Hepatocyte (in vitro differentiated cells): ENCODE measurements around the gene SUPT3H. TPM values are rescaled to one million over a fixed set of nuclear protein-coding genes. Genes with fewer than 3 reads are reported as not detected.
"Not testable (repeated sequence)": the region's sequence is repeated elsewhere in the genome, so short reads cannot be mapped to it uniquely, and the experiment has no call there.

Experiments used
- DNase-seq: peaks from one replicate; pipeline ENCODE4 v3.0.0-alpha.2; 2016; ENCODE audit warnings: low spot score
- H2AFZ ChIP-seq: fragments of 200-600 bp; sonication (generic); 2 replicates; pipeline ENCODE4 v1.6.0; 2016; ENCODE audit warnings: antibody characterized with exemption, mild to moderate bottlenecking
- H3K27ac ChIP-seq: fragments of 200-600 bp; sonication (generic); 2 replicates; pipeline ENCODE4 v1.5.1; 2016; ENCODE audit warnings: mild to moderate bottlenecking
- H3K27me3 ChIP-seq: fragments of 200-600 bp; sonication (generic); 2 replicates; pipeline ENCODE4 v1.6.1; 2016
- H3K36me3 ChIP-seq: fragments of 200-600 bp; sonication (generic); replicated peaks from 2 replicates; pipeline ENCODE4 v1.5.1; 2016; ENCODE audit warnings: low read depth; ENCODE audit not compliant: insufficient read depth
- H3K4me1 ChIP-seq: fragments of 200-600 bp; sonication (generic); 2 replicates; pipeline ENCODE4 v1.5.1; 2016; ENCODE audit warnings: mild to moderate bottlenecking, moderate library complexity; ENCODE audit not compliant: insufficient read depth
- H3K4me2 ChIP-seq: fragments of 200-600 bp; sonication (generic); 2 replicates; pipeline ENCODE4 v1.6.0; 2016
- H3K4me3 ChIP-seq: fragments of 200-600 bp; sonication (generic); 2 replicates; pipeline ENCODE4 v1.5.1; 2016; ENCODE audit warnings: mild to moderate bottlenecking
- H3K79me2 ChIP-seq: fragments of 200-600 bp; sonication (generic); 2 replicates; pipeline ENCODE4 v1.6.0; 2017; ENCODE audit warnings: mild to moderate bottlenecking
- H3K9me2 ChIP-seq: fragments of 200-600 bp; sonication (generic); replicated peaks from 2 replicates; pipeline ENCODE4 v1.6.0; 2017; ENCODE audit warnings: mild to moderate bottlenecking; ENCODE audit not compliant: insufficient read depth
- H3K9me3 ChIP-seq: fragments of 200-600 bp; sonication (generic); 2 replicates; pipeline ENCODE4 v1.5.1; 2016; ENCODE audit warnings: low read depth, mild to moderate bottlenecking
- H4K20me1 ChIP-seq: fragments of 200-600 bp; sonication (generic); 2 replicates; pipeline ENCODE4 v1.6.0; 2016; ENCODE audit warnings: mild to moderate bottlenecking; ENCODE audit not compliant: insufficient read depth, poor library complexity, severe bottlenecking
- CTCF ChIP-seq: fragments of 200-600 bp; sonication (generic); IDR thresholded peaks from 2 replicates; pipeline ENCODE4 v1.5.1; 2016; ENCODE audit warnings: antibody characterized with exemption, mild to moderate bottlenecking; ENCODE audit not compliant: poor library complexity
- EZH2 ChIP-seq: fragments of 200-600 bp; sonication (generic); IDR thresholded peaks from 2 replicates; pipeline ENCODE4 v1.6.1; 2016; ENCODE audit warnings: antibody characterized with exemption, mild to moderate bottlenecking, borderline replicate concordance
- EZH2phosphoT487 ChIP-seq: fragments of 200-600 bp; sonication (generic); IDR thresholded peaks from one replicate; pipeline ENCODE4 v1.6.1; 2018; ENCODE audit warnings: antibody characterized with exemption, mild to moderate bottlenecking, low read depth, moderate library complexity; ENCODE audit not compliant: unreplicated experiment, severe bottlenecking
- WGBS: methylation state at CpG from one replicate; pipeline ENCODE4 v1.1.6; 2016; ENCODE audit warnings: low lambda C conversion rate; ENCODE audit errors: missing lambda C conversion rate; 5-methylcytosine and 5-hydroxymethylcytosine counted together
- polyA plus RNA-seq: library from polyadenylated mRNA; unstranded; fragments of >200 nt; fragmentation: Nextera tagmentation; extraction: Ambion mirVana; gene quantifications from 2 replicates; pipeline ENCODE4 v1.2.1, GENCODE V29; 2016
- total RNA-seq: library from RNA; depleted of rRNA; stranded (reverse); fragments of >200 nt; gene quantifications from 2 replicates; pipeline ENCODE4 v1.2.3, GENCODE V29; 2014

Gene SUPT3H
- total and polyA plus RNA-seq, 2 experiments from 2014 or later: 6.8 to 7.7 TPM

- no peak for TF ChIP-seq EZH2
- no peak for TF ChIP-seq EZH2phosphoT487
- no peak for TF ChIP-seq CTCF
- no peaks in the 10 kb centered on the region for H4K20me1 ChIP-seq
- no peak overlapping the region for H3K4me3 ChIP-seq
- H2AFZ ChIP-seq: no peak overlapping the region
- no peaks in the 10 kb centered on the region for H3K79me2 ChIP-seq
- no peaks in the 10 kb centered on the region for H3K9me2 ChIP-seq
- no peak overlapping the region for H3K4me2 ChIP-seq
- H3K27me3 ChIP-seq: no peaks in the 10 kb centered on the region
- DNase-seq: no peak
- H3K36me3 ChIP-seq: no peaks in the 10 kb centered on the region
- H3K27ac ChIP-seq: no peak overlapping the region
- no peaks in the 10 kb centered on the region for H3K9me3 ChIP-seq
- no peaks in the 10 kb centered on the region for H3K4me1 ChIP-seq
Observed at GRCh38 chr6:45297320-45297719, 80.4 kb downstream of the SUPT3H start.

DNA sequence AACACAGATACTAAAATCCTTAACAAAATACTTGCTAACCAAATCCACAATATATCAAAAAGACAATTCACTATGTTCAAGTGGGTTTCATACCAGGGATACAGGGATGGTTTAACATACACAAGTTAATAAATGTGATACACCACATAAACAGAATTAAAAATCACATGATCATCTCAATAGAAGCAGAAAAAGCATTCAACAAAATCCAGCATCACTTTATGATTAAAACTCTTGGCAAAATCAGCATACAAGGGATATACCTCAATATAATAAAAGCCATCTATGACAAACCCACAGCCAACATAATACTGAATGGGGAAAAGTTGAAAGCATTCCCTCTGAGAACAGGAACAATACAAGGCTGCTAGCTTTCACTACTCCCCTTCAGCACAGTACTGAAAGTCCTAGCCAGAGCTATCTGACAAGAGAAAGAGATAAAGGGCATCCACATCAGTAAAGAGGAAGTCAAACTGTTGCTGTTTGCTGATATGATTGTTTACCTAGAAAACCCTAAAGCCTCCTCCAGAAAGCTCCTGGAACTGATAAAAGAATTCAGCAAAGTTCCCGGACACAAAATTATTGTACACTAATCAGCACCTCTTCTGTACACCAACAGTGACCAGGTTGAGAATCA, 83.6 kb downstream of the SUPT3H start:
- not testable (repeated sequence) for H4K20me1 ChIP-seq, H3K9me2 ChIP-seq, H3K4me3 ChIP-seq, H3K79me2 ChIP-seq, H3K27me3 ChIP-seq, H3K9me3 ChIP-seq, H3K36me3 ChIP-seq, H2AFZ ChIP-seq, H3K4me2 ChIP-seq, H3K27ac ChIP-seq, H3K4me1 ChIP-seq, DNase-seq
- 50% methylated on average over 1 of the region's 1 CpG for WGBS

GRCh38 chr6:45293306-45293705, 84.4 kb downstream of the SUPT3H start:
- no peaks in the 10 kb centered on the region for H3K9me2 ChIP-seq
- H3K4me2 ChIP-seq: no peak overlapping the region
- no peak overlapping the region for H2AFZ ChIP-seq
- no peak for TF ChIP-seq EZH2phosphoT487
- TF ChIP-seq EZH2: no peak
- TF ChIP-seq CTCF: no peak
- H3K9me3 ChIP-seq: no peaks in the 10 kb centered on the region
- no peak overlapping the region for H3K4me3 ChIP-seq
- 82% methylated on average over 3 of the region's 3 CpGs for WGBS
- H3K4me1 ChIP-seq: no peaks in the 10 kb centered on the region
- H3K27me3 ChIP-seq: no peaks in the 10 kb centered on the region
- H3K79me2 ChIP-seq: no peaks in the 10 kb centered on the region
- no peaks in the 10 kb centered on the region for H4K20me1 ChIP-seq
- no peaks in the 10 kb centered on the region for H3K36me3 ChIP-seq
- no peak for DNase-seq
- no peak overlapping the region for H3K27ac ChIP-seq

DNA sequence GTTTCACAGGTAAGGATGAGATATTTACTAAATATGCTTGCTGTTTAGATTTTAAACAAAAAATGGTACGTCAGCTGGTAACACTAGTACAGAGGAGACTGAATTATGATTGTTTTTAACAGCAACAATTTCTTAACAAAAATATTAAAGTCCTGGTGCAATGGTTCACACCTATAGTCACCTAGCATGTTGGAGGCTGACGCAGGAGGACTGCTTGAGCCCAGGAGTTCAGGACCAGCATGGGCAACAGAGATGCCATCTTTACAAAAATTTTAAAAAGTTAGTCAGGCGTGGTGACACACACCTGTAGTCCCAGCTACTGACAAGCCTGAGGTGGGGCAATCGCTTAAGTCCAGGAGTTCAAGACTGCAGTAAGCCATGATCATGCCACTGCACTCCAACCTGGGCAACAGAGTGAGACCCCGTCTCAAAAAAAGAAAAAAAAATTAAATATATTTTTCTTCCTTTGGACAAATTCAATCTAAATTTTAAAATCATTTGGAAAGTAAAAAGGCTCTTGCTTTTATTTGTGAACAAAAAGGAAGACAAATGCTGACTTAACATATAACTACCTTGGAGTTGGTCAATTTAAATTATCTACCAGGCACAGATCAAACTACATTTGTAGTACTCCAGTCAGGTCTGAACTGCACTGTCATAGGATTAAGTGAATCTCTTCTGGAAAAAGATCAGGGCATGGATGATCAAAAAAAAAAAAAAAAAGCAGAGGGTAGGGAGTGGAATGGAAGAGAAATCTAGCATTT, 87.8 kb downstream of the SUPT3H start:
- Histone ChIP-seq H3K4me2 (no peak overlapping the region), H3K79me2 (no peaks in the 10 kb centered on the region), H3K27ac (no peak overlapping the region), H3K4me1 (no peaks in the 10 kb centered on the region), H3K4me3 (no peak overlapping the region), H3K9me2 (no peaks in the 10 kb centered on the region), H2AFZ (no peak overlapping the region), H4K20me1 (no peaks in the 10 kb centered on the region), H3K27me3 (no peaks in the 10 kb centered on the region), H3K36me3 (no peaks in the 10 kb centered on the region), H3K9me3 (no peaks in the 10 kb centered on the region)
- no peak for DNase-seq
- TF ChIP-seq EZH2phosphoT487 (no peak), CTCF (no peak), EZH2 (no peak)
- 96% methylated on average over 5 of the region's 5 CpGs for WGBS

GRCh38 chr6:45286707-45287106, 91.0 kb downstream of the SUPT3H start:
- not testable (repeated sequence) for DNase-seq, H3K27ac ChIP-seq, H3K9me3 ChIP-seq, H2AFZ ChIP-seq, H3K79me2 ChIP-seq, H3K27me3 ChIP-seq, H3K36me3 ChIP-seq, H3K4me3 ChIP-seq, H3K4me1 ChIP-seq, H3K9me2 ChIP-seq, H3K4me2 ChIP-seq, H4K20me1 ChIP-seq
- 98% methylated on average over 3 of the region's 3 CpGs for WGBS
